OCI-LY1 (cell line): ENCODE data around the gene SNRK.

Experiments
- EZH2 ChIP-seq: fragments of 200-600 bp; sonication (generic), shearing (Covaris generic); IDR thresholded peaks from 2 replicates; pipeline ENCODE4 v1.8.0; 2017; ENCODE audit warnings: borderline replicate concordance, mixed run types, mild to moderate bottlenecking, antibody characterized with exemption, low read length, moderate library complexity, mixed read lengths
- TF ChIP-seq, protein P1 (sequence below): fragments of 200-600 bp; sonication (generic), shearing (Covaris generic); IDR thresholded peaks from 2 replicates; pipeline ENCODE4 v1.5.1; 2017; ENCODE audit warnings: mild to moderate bottlenecking, antibody characterized with exemption, low read length, moderate library complexity, mixed read lengths

DNA sequence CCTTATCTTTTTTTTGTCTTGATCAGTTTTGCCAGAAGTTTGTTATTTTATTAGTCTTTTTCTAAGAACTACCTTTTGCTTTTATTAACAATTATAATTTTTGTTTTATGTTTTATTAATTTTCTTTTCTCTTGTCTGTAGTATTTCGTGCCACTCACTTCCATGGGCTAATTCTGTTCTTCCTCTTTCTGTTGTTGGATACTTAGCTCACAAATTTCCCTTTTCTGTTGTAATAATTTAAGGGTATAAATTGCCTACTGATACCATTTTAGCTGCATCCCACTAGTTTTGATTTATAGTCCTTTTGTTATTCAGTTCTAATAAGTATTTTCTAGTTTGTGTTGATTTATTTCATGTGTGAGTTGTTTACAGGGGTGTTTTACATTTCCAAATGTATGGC lies 48.6 kb downstream of the SNRK start:
- TF ChIP-seq, protein P1, sequence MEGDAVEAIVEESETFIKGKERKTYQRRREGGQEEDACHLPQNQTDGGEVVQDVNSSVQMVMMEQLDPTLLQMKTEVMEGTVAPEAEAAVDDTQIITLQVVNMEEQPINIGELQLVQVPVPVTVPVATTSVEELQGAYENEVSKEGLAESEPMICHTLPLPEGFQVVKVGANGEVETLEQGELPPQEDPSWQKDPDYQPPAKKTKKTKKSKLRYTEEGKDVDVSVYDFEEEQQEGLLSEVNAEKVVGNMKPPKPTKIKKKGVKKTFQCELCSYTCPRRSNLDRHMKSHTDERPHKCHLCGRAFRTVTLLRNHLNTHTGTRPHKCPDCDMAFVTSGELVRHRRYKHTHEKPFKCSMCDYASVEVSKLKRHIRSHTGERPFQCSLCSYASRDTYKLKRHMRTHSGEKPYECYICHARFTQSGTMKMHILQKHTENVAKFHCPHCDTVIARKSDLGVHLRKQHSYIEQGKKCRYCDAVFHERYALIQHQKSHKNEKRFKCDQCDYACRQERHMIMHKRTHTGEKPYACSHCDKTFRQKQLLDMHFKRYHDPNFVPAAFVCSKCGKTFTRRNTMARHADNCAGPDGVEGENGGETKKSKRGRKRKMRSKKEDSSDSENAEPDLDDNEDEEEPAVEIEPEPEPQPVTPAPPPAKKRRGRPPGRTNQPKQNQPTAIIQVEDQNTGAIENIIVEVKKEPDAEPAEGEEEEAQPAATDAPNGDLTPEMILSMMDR, result no peak
- TF ChIP-seq EZH2, result no peak
